Gastrocnemius medialis (tissue), 4 donors: ENCODE results near the gene PTPRM.

Source experiments
- POLR2A ChIP-seq, 2 donors: fragments of 450-650 bp; IDR thresholded peaks; one replicate each; pipeline ENCODE4 v1.6.1; 2017; ENCODE audit warnings: antibody characterized with exemption in 2 of 2, mild to moderate bottlenecking in 2 of 2, moderate library complexity in 2 of 2
- TF ChIP-seq, protein P1 (sequence below), 5 experiments: fragments of 450-650 bp in 3 of 5; fragments of 200-600 bp in 2 of 5; sonication (generic) in 2 of 5; IDR thresholded peaks in 4 of 5; conservative IDR thresholded peaks in 1 of 5; 1 replicate in 4 of 5; 2 replicates in 1 of 5; pipeline ENCODE4 v1.5.1; 2016 to 2019; ENCODE audit warnings: antibody characterized with exemption in 5 of 5, mild to moderate bottlenecking in 3 of 5, moderate library complexity in 3 of 5

DNA sequence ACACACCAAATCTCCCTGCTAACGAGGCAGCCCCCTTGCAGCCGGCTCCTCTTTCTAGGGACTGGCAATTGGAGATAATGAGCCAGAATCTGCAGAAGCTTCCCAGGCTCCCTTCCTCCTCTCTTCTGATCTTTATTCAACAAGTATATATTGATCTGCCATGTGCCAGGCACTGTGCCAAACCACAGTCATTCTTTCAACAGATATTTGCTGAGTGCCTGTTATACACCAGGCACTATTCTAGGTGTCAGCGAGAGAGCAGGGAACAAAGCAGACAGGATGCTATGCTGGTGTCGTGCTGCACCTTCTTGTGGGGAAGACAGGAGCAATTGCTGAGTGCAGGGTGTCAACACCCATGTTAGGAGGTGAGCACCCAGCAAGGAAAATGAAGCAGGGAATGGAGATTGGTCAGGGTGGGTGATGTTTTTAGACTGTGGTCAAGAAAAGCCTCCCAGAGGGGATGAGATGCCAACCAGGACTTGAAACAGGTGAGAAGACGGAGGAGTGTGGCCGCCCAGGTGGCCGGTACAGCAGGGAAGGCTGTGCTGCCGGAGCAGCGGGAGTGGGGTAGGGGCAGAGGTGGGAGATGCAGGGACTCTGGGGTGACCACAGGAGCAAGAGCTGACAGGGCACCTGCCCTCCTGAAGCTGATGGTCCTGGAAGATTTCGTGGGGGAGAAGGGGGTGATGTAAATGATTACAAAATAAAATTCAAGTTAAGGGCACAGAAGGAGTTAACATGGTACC, 734.5 kb downstream of the PTPRM start:
- TF ChIP-seq, protein P1, sequence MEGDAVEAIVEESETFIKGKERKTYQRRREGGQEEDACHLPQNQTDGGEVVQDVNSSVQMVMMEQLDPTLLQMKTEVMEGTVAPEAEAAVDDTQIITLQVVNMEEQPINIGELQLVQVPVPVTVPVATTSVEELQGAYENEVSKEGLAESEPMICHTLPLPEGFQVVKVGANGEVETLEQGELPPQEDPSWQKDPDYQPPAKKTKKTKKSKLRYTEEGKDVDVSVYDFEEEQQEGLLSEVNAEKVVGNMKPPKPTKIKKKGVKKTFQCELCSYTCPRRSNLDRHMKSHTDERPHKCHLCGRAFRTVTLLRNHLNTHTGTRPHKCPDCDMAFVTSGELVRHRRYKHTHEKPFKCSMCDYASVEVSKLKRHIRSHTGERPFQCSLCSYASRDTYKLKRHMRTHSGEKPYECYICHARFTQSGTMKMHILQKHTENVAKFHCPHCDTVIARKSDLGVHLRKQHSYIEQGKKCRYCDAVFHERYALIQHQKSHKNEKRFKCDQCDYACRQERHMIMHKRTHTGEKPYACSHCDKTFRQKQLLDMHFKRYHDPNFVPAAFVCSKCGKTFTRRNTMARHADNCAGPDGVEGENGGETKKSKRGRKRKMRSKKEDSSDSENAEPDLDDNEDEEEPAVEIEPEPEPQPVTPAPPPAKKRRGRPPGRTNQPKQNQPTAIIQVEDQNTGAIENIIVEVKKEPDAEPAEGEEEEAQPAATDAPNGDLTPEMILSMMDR (IDR thresholded peaks at IDR 0.05 in 4 of 5, conservative IDR thresholded peaks at IDR 0.05 in 1 of 5), result no peak
- no peak for TF ChIP-seq POLR2A (IDR thresholded peaks at IDR 0.05)
